Fibroblast of lung (primary cell): ENCODE data around the gene MTSS2. TPM values are rescaled to one million over a fixed set of nuclear protein-coding genes. Genes with fewer than 3 reads are reported as not detected.

Experiments
- DNase-seq, 2 donors: peaks; one replicate each; pipeline versions ENCODE4 v3.0.0 to v3.0.0-alpha.2; 2010; ENCODE audit warnings: low read depth in 2 of 2
- H2AFZ ChIP-seq: 2 replicates; pipeline ENCODE4 v1.5.1; 2012; ENCODE audit warnings: low read length, control low read depth, inconsistent platforms
- H3K27ac ChIP-seq: 2 replicates; pipeline ENCODE4 v1.5.1; 2011; ENCODE audit warnings: low read length, control low read depth; ENCODE audit not compliant: insufficient read depth
- H3K27me3 ChIP-seq: 2 replicates; pipeline ENCODE4 v1.5.1; 2011; ENCODE audit warnings: mild to moderate bottlenecking, low read length; ENCODE audit not compliant: control insufficient read depth, insufficient read depth
- H3K36me3 ChIP-seq: 2 replicates; pipeline ENCODE4 v1.5.1; 2011; ENCODE audit warnings: low read length; ENCODE audit not compliant: control insufficient read depth, insufficient read depth
- H3K4me1 ChIP-seq: 2 replicates; pipeline ENCODE4 v1.5.1; 2011; ENCODE audit warnings: low read length; ENCODE audit not compliant: control insufficient read depth, insufficient read depth; ENCODE audit errors: extremely low read depth
- H3K4me2 ChIP-seq: 2 replicates; pipeline ENCODE4 v1.5.1; 2011; ENCODE audit warnings: low read length, control low read depth; ENCODE audit not compliant: insufficient read depth; ENCODE audit errors: extremely low read depth
- H3K4me3 ChIP-seq, 4 experiments: fragments of 200-600 bp in 1 of 4; sonication (generic) in 1 of 4; replicated peaks in 1 of 4; 2 replicates each; pipeline ENCODE4 v1.5.1; 2011 to 2016; ENCODE audit warnings: low read length in 4 of 4, low read depth in 3 of 4, mild to moderate bottlenecking in 3 of 4, control low read depth in 2 of 4, inconsistent platforms in 1 of 4, mixed read lengths in 1 of 4; ENCODE audit not compliant: insufficient read depth in 1 of 4; ENCODE audit errors: control extremely low read depth in 1 of 4
- H3K79me2 ChIP-seq: 2 replicates; pipeline ENCODE4 v1.5.1; 2012; ENCODE audit warnings: mild to moderate bottlenecking, low read length, inconsistent platforms; ENCODE audit not compliant: control insufficient read depth, insufficient read depth
- H3K9ac ChIP-seq: 2 replicates; pipeline ENCODE4 v1.5.1; 2011; ENCODE audit warnings: mild to moderate bottlenecking, low read length, control low read depth; ENCODE audit not compliant: insufficient read depth
- H3K9me3 ChIP-seq: 2 replicates; pipeline ENCODE4 v1.5.1; 2012; ENCODE audit warnings: low read depth, low read length; ENCODE audit not compliant: control insufficient read depth, insufficient read depth
- H4K20me1 ChIP-seq: 2 replicates; pipeline ENCODE4 v1.5.1; 2011; ENCODE audit warnings: low read length; ENCODE audit not compliant: control insufficient read depth, insufficient read depth; ENCODE audit errors: extremely low read depth
- CTCF ChIP-seq, 2 donors: IDR thresholded peaks in 1 of 2; conservative IDR thresholded peaks in 1 of 2; 1 replicate in 1 of 2; 2 replicates in 1 of 2; pipeline ENCODE4 v1.5.1; 2011 to 2012; ENCODE audit warnings: low read length in 2 of 2, control low read depth in 1 of 2, inconsistent platforms in 1 of 2, low read depth in 1 of 2, mild to moderate bottlenecking in 1 of 2
- EZH2 ChIP-seq: IDR thresholded peaks from 2 replicates; pipeline ENCODE4 v1.5.1; 2012; ENCODE audit warnings: low read length, control low read depth, mild to moderate bottlenecking; ENCODE audit errors: missing control alignments
- polyA plus RNA-seq, 2 donors: library from polyadenylated mRNA; depleted of rRNA in 1 of 2; stranded (reverse) in 1 of 2; unstranded in 1 of 2; fragments of >200 nt; gene quantifications; 2 replicates each; pipeline ENCODE4 v1.2.1, GENCODE V29; 2011 to 2012; ENCODE audit warnings: missing spikeins in 1 of 2
- total RNA-seq: library from RNA; depleted of rRNA; stranded (reverse); fragments of >200 nt; gene quantifications from 2 replicates; pipeline ENCODE4 v1.2.1, GENCODE V29; 2014

MTSS2 gene
- total and polyA plus RNA-seq, 2 donors (not counting 1 experiment from before 2014, with no cell fraction given): 126 to 131 TPM

- Histone ChIP-seq H4K20me1 (no peaks in the 10 kb centered on the region), H3K36me3 (peaks cover 29% of the 10 kb centered on the region), H3K79me2 (peaks cover 1% of the 10 kb centered on the region), H3K4me3 (no peak overlapping the region), H2AFZ (no peak overlapping the region), H3K27me3 (no peaks in the 10 kb centered on the region), H3K27ac (no peak overlapping the region), H3K4me2 (no peak overlapping the region), H3K4me1 (peaks cover 6% of the 10 kb centered on the region), H3K9ac (no peak overlapping the region), H3K9me3 (no peaks in the 10 kb centered on the region)
- TF ChIP-seq EZH2: no peak
- no peak for TF ChIP-seq CTCF (conservative IDR thresholded peaks at IDR 0.05 in 1 of 2, IDR thresholded peaks at IDR 0.05 in 1 of 2; ENCODE audit: low read depth in 1 of 2, low read length in 2 of 2)
- no peak for DNase-seq
Measured at GRCh38 chr16:70659953-70660671, 25.7 kb downstream of the MTSS2 start.

- no peak overlapping the region for H3K27ac ChIP-seq
- H3K79me2 ChIP-seq: no peaks in the 10 kb centered on the region
- no peak overlapping the region for H3K4me3 ChIP-seq
- peaks cover 6% of the 10 kb centered on the region for H3K4me1 ChIP-seq
- no peak overlapping the region for H2AFZ ChIP-seq
- H3K27me3 ChIP-seq: no peaks in the 10 kb centered on the region
- no peak overlapping the region for H3K9ac ChIP-seq
- H3K36me3 ChIP-seq: peaks cover 23% of the 10 kb centered on the region
- no peaks in the 10 kb centered on the region for H4K20me1 ChIP-seq
- no peaks in the 10 kb centered on the region for H3K9me3 ChIP-seq
- TF ChIP-seq CTCF (conservative IDR thresholded peaks at IDR 0.05 in 1 of 2, IDR thresholded peaks at IDR 0.05 in 1 of 2; ENCODE audit: low read depth in 1 of 2, low read length in 2 of 2) (no peak), EZH2 (no peak)
- no peak for DNase-seq
- no peak overlapping the region for H3K4me2 ChIP-seq
Measured at GRCh38 chr16:70659546-70659945, 26.3 kb downstream of the MTSS2 start.

- Histone ChIP-seq H3K27me3 (no peaks in the 10 kb centered on the region), H3K4me2 (no peak overlapping the region), H3K4me3 (no peak overlapping the region), H4K20me1 (no peaks in the 10 kb centered on the region), H3K4me1 (peaks cover 9% of the 10 kb centered on the region), H3K9me3 (no peaks in the 10 kb centered on the region), H2AFZ (no peak overlapping the region), H3K9ac (no peak overlapping the region), H3K36me3 (peaks cover 18% of the 10 kb centered on the region), H3K79me2 (no peaks in the 10 kb centered on the region), H3K27ac (no peak overlapping the region)
- no peak for DNase-seq
- TF ChIP-seq CTCF (conservative IDR thresholded peaks at IDR 0.05 in 1 of 2, IDR thresholded peaks at IDR 0.05 in 1 of 2; ENCODE audit: low read depth in 1 of 2, low read length in 2 of 2): no peak
- no peak for TF ChIP-seq EZH2
Measured at GRCh38 chr16:70658921-70659320, 26.9 kb downstream of the MTSS2 start.
